SK-N-SH (cell line): ENCODE results near the gene PRKACB. TPM values are rescaled to one million over a fixed set of nuclear protein-coding genes. Genes with fewer than 3 reads are reported as not detected.

Experiments used
- CTCF ChIA-PET: fragments of 300-600, 350-600 bp; formaldehyde crosslinking; extraction: SDS; loops from one replicate; lab custom pipeline; 2021; lab: Yijun Ruan, JAX
- POLR2A ChIA-PET: fragments of 350-600 bp; sonication (Branson Sonifier 250); formaldehyde crosslinking; extraction: SDS; loops from one replicate; lab custom pipeline; 2020; ENCODE audit warnings: antibody characterized with exemption, inconsistent platforms; lab: Yijun Ruan, JAX
- DNase-seq: peaks from one replicate; pipeline ENCODE4 v3.0.0; 2012
- H2AFZ ChIP-seq: fragments of 200-600 bp; sonication (generic); 2 replicates; pipeline ENCODE4 v1.8.1; 2016; ENCODE audit warnings: antibody characterized with exemption, mild to moderate bottlenecking, low read depth
- H3F3A ChIP-seq: fragments of 200-600 bp; sonication (generic); replicated peaks from 2 replicates; pipeline ENCODE3; 2016; ENCODE audit warnings: antibody characterized with exemption, mild to moderate bottlenecking; ENCODE audit not compliant: insufficient read depth
- H3K27ac ChIP-seq, 2 experiments: fragments of 200-500 bp in 1 of 2; fragments of 200-600 bp in 1 of 2; sonication (Bioruptor generic) in 1 of 2; sonication (generic), shearing (Covaris generic) in 1 of 2; 2 replicates each; pipeline versions ENCODE4 v1.5.1 to v1.6.1; 2014 to 2016; ENCODE audit warnings: low read depth in 2 of 2, inconsistent platforms in 1 of 2, low read length in 1 of 2, mild to moderate bottlenecking in 1 of 2, mixed read lengths in 1 of 2
- H3K27me3 ChIP-seq: fragments of 200-600 bp; sonication (generic), shearing (Covaris generic); 2 replicates; pipeline ENCODE4 v1.6.1; 2016; ENCODE audit warnings: mixed run types; ENCODE audit not compliant: insufficient read depth
- H3K36me3 ChIP-seq, 2 experiments: fragments of 200-500 bp in 1 of 2; fragments of 200-600 bp in 1 of 2; sonication (Bioruptor generic) in 1 of 2; sonication (generic) in 1 of 2; replicated peaks in 1 of 2; 2 replicates each; pipeline versions ENCODE3 to v1.5.1; 2014 to 2016; ENCODE audit warnings: low read length in 1 of 2, mild to moderate bottlenecking in 1 of 2; ENCODE audit not compliant: insufficient read depth in 2 of 2, control insufficient read depth in 1 of 2
- H3K4me1 ChIP-seq, 2 experiments: fragments of 200-500 bp in 1 of 2; fragments of 200-600 bp in 1 of 2; sonication (Bioruptor generic) in 1 of 2; sonication (generic), shearing (Covaris generic) in 1 of 2; 2 replicates each; pipeline versions ENCODE4 v1.5.1 to v1.6.1; 2014 to 2016; ENCODE audit warnings: low read depth in 1 of 2, low read length in 1 of 2, mixed run types in 1 of 2; ENCODE audit not compliant: insufficient read depth in 2 of 2, control insufficient read depth in 1 of 2
- H3K4me2 ChIP-seq: fragments of 200-600 bp; sonication (generic), shearing (Covaris generic); 2 replicates; pipeline ENCODE4 v1.6.1; 2017; ENCODE audit warnings: mixed run types
- H3K4me3 ChIP-seq, 2 experiments: fragments of 200-500 bp in 1 of 2; fragments of 200-600 bp in 1 of 2; sonication (Bioruptor generic) in 1 of 2; sonication (generic), shearing (Covaris generic) in 1 of 2; 2 replicates each; pipeline versions ENCODE4 v1.5.1 to v1.8.1; 2014 to 2016; ENCODE audit warnings: low read depth in 2 of 2, inconsistent platforms in 1 of 2, low read length in 1 of 2, mild to moderate bottlenecking in 1 of 2, mixed read lengths in 1 of 2, moderate library complexity in 1 of 2
- H3K79me2 ChIP-seq: fragments of 200-600 bp; sonication (generic); 2 replicates; pipeline ENCODE4 v1.8.1; 2017; ENCODE audit warnings: mild to moderate bottlenecking; ENCODE audit not compliant: insufficient read depth
- H3K9ac ChIP-seq: fragments of 200-600 bp; sonication (generic); 2 replicates; pipeline ENCODE4 v1.6.1; 2017; ENCODE audit warnings: mixed run types
- H3K9me2 ChIP-seq: fragments of 200-600 bp; sonication (generic); 2 replicates; pipeline ENCODE4 v1.6.1; 2017; ENCODE audit warnings: mixed run types
- H3K9me3 ChIP-seq: fragments of 200-600 bp; sonication (generic); 2 replicates; pipeline ENCODE4 v1.6.1; 2017; ENCODE audit warnings: mixed run types, mild to moderate bottlenecking, moderate library complexity
- H4K20me1 ChIP-seq: fragments of 200-600 bp; sonication (generic); 2 replicates; pipeline ENCODE4 v1.6.1; 2017; ENCODE audit warnings: mild to moderate bottlenecking, mixed run types; ENCODE audit not compliant: insufficient read depth
- CHD2 ChIP-seq: fragments of 150-350 bp; IDR thresholded peaks from 2 replicates; pipeline ENCODE4 v1.6.1; 2018; ENCODE audit warnings: low read length; ENCODE audit not compliant: partially characterized antibody
- CTCF ChIP-seq: fragments of 200-600 bp; sonication (generic); IDR thresholded peaks from 2 replicates; pipeline ENCODE4 v1.6.1; 2017; ENCODE audit warnings: antibody characterized with exemption, mild to moderate bottlenecking, moderate library complexity
- ELF1 ChIP-seq: IDR thresholded peaks from 2 replicates; pipeline ENCODE4 v1.4.0; 2012
- EZH2phosphoT487 ChIP-seq: fragments of 200-600 bp; sonication (generic); IDR thresholded peaks from 2 replicates; pipeline ENCODE4 v1.6.1; 2017; ENCODE audit warnings: low read depth, mixed run types, mild to moderate bottlenecking, antibody characterized with exemption, moderate library complexity, borderline replicate concordance
- FOXM1 ChIP-seq: IDR thresholded peaks from 2 replicates; pipeline ENCODE4 v1.4.0; 2012; ENCODE audit warnings: low read depth, mild to moderate bottlenecking
- JUND ChIP-seq: IDR thresholded peaks from 2 replicates; pipeline ENCODE4 v1.4.0; 2012
- POLR2AphosphoS5 ChIP-seq: IDR thresholded peaks from 2 replicates; pipeline ENCODE4 v1.6.1; 2012; ENCODE audit warnings: low read depth, low read length
- RXRA ChIP-seq: IDR thresholded peaks from 2 replicates; pipeline ENCODE4 v1.4.0; 2012; ENCODE audit warnings: low read depth, mild to moderate bottlenecking, borderline replicate concordance
- SIN3A ChIP-seq: IDR thresholded peaks from 2 replicates; pipeline ENCODE4 v1.6.1; 2012; ENCODE audit warnings: low read depth, mild to moderate bottlenecking, low read length, moderate library complexity, borderline replicate concordance
- USF1 ChIP-seq: IDR thresholded peaks from 2 replicates; pipeline ENCODE4 v1.4.0; 2012; ENCODE audit warnings: low read depth, borderline replicate concordance
- USF2 ChIP-seq: fragments of 150-350 bp; IDR thresholded peaks from 2 replicates; pipeline ENCODE4 v1.6.1; 2017; ENCODE audit warnings: antibody characterized with exemption, low read length, low read depth, borderline replicate concordance
- WGBS: methylation state at CpG from one replicate; pipeline ENCODE4 v1.1.6; 2017; ENCODE audit warnings: low lambda C conversion rate; 5-methylcytosine and 5-hydroxymethylcytosine counted together
- polyA plus RNA-seq, 3 experiments: library from polyadenylated mRNA; depleted of rRNA; stranded (reverse); fragments of >200 nt; gene quantifications; 2 replicates each; pipeline ENCODE4 v1.2.3, GENCODE V29; 2012

Gene PRKACB
- polyA plus RNA-seq, 1 of the 3 experiments (the other 2 are of a cell fraction): 7.5 TPM

GRCh38 chr1:84159533-84160240 lies 15.6 kb downstream of the PRKACB start:
- Histone ChIP-seq H4K20me1 (no peaks in the 10 kb centered on the region), H3K79me2 (peaks cover 7% of the 10 kb centered on the region; the same call in 1 of the 2 replicates), H3K4me2 (no peak overlapping the region), H3K27ac (no peak overlapping the region), H3K9me3 (no peaks in the 10 kb centered on the region), H3K9me2 (no peaks in the 10 kb centered on the region), H3K4me3 (no peak overlapping the region), H3F3A (peaks cover 37% of the 10 kb centered on the region), H2AFZ (no peak overlapping the region), H3K4me1 (peaks cover 6 to 7% of the 10 kb centered on the region in 2 experiments), H3K36me3 (no peaks in the 10 kb centered on the region), H3K9ac (no peak overlapping the region), H3K27me3 (no peaks in the 10 kb centered on the region)
- TF ChIP-seq CTCF (no peak), FOXM1 (no peak), RXRA (no peak), JUND (no peak), USF1 (no peak), ELF1 (no peak), USF2 (no peak), SIN3A (no peak)
- no peak for DNase-seq
- WGBS: 92% methylated on average over 5 of the region's 5 CpGs
- ChIA-PET POLR2A (no interaction called here), CTCF (interaction anchor here (1.6 kb wide), 1 partner anchor 19 kb away, joined by 3 read pairs; no protein-coding TSS in a partner anchor)

- Histone ChIP-seq H3K9me2 (no peaks in the 10 kb centered on the region), H3K27me3 (no peaks in the 10 kb centered on the region), H3K36me3 (no peaks in the 10 kb centered on the region), H3K9me3 (no peaks in the 10 kb centered on the region), H3K27ac (no peak overlapping the region), H3F3A (peaks cover 23% of the 10 kb centered on the region), H3K79me2 (peaks cover 23% of the 10 kb centered on the region), H3K4me3 (no peak overlapping the region), H3K4me1 (peaks cover under 1 to 15% of the 10 kb centered on the region in 2 experiments; a peak in 3 of 4 replicates), H4K20me1 (no peaks in the 10 kb centered on the region), H3K4me2 (no peak overlapping the region), H3K9ac (no peak overlapping the region), H2AFZ (no peak overlapping the region)
- ChIA-PET CTCF (interaction anchor here (1.0 to 1.5 kb wide), 2 partner anchors 271 to 272 kb away, joined by 3 read pairs; no protein-coding TSS in a partner anchor), POLR2A (no interaction called here)
- TF ChIP-seq CHD2 (no peak), POLR2AphosphoS5 (no peak), EZH2phosphoT487 (no peak)
- WGBS: 96% methylated on average over 2 of the region's 2 CpGs
- no peak for DNase-seq
Observed at GRCh38 chr1:84162295-84162694, 18.2 kb downstream of the PRKACB start.
